KMS-11 (cell line): ENCODE measurements around the gene ZNF197.
"Not testable (repeated sequence)": the region's sequence is repeated elsewhere in the genome, so short reads cannot be mapped to it uniquely, and the experiment has no call there.

Source experiments
- H2AFZ ChIP-seq: fragments of 200-600 bp; sonication (generic); 2 replicates; pipeline ENCODE4 v1.6.1; 2016; ENCODE audit warnings: antibody characterized with exemption, mixed run types, low read depth
- H3K27ac ChIP-seq: fragments of 200-600 bp; sonication (generic); 2 replicates; pipeline ENCODE4 v1.6.1; 2016; ENCODE audit warnings: mild to moderate bottlenecking, mixed run types
- H3K27me3 ChIP-seq: fragments of 200-600 bp; sonication (generic); 2 replicates; pipeline ENCODE4 v1.6.1; 2017; ENCODE audit warnings: mild to moderate bottlenecking, low read depth, mixed run types, moderate library complexity; ENCODE audit not compliant: insufficient read depth
- H3K36me3 ChIP-seq: fragments of 200-600 bp; sonication (generic); 2 replicates; pipeline ENCODE4 v1.6.1; 2017; ENCODE audit warnings: mild to moderate bottlenecking, mixed run types; ENCODE audit not compliant: insufficient read depth
- H3K4me1 ChIP-seq: fragments of 200-600 bp; sonication (generic); 2 replicates; pipeline ENCODE4 v1.6.1; 2016; ENCODE audit warnings: mild to moderate bottlenecking, low read depth, mixed run types; ENCODE audit not compliant: poor library complexity, severe bottlenecking
- H3K4me2 ChIP-seq: fragments of 200-600 bp; sonication (generic); 2 replicates; pipeline ENCODE4 v1.7.0; 2016; ENCODE audit warnings: mild to moderate bottlenecking, mixed run types
- H3K4me3 ChIP-seq: fragments of 200-600 bp; sonication (generic); IDR thresholded peaks from 2 replicates; pipeline ENCODE4 v1.6.1; 2017; ENCODE audit warnings: low read depth, low read length, mixed read lengths; ENCODE audit not compliant: insufficient read depth
- H3K79me2 ChIP-seq: fragments of 200-600 bp; sonication (generic); 2 replicates; pipeline ENCODE4 v1.6.1; 2016; ENCODE audit warnings: low read depth, mixed run types; ENCODE audit not compliant: insufficient read depth
- H3K9ac ChIP-seq: fragments of 200-600 bp; sonication (generic); 2 replicates; pipeline ENCODE4 v1.6.1; 2016; ENCODE audit warnings: mild to moderate bottlenecking, mixed run types
- H4K20me1 ChIP-seq: fragments of 200-600 bp; sonication (generic); 2 replicates; pipeline ENCODE4 v1.6.1; 2016; ENCODE audit warnings: mild to moderate bottlenecking, mixed run types; ENCODE audit not compliant: insufficient read depth
- TF ChIP-seq, protein P1 (sequence below): fragments of 200-600 bp; sonication (generic); conservative IDR thresholded peaks from 2 replicates; pipeline ENCODE4 v1.6.1; 2017; ENCODE audit warnings: low read depth, mild to moderate bottlenecking, antibody characterized with exemption, low read length, moderate library complexity, mixed read lengths

ZNF197 gene

DNA sequence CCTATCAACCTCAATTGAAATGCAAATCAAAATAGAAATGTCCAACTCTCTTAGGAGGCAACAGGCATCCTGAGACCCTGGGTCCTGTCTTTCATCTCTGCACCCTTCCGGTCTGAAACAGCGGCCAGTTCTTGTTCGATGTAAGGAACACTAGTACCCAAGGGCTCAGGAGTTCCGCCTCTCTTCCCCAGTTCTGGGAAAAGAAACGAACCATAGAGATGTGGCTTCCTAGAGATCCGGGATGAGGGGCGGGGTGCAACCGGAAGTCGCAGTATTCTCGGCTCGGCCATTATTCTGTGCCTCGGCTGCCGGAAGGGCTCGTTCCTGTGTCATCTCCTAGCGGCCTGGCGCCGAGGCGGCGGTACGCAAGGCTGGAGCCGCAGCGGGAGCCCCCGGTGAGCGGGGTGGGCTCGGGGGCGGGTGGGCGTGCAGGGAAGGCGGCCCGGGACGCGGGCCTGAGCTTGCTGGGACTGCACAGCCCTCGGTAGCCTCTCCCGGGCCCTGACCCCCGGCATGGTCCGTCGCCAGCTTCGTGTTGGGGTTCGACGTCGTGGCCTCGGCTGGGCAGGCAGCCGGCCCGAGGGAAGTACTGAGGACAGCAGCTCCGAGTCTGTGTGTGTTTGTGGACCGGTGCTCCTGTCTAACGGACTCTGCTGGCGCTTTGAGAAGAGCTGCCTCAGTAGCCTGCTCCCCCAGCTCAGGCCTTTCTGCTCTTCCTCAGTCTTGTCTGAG is at the start of gene ZNF197:
Gene ZNF197, plus strand, starts transcription at position 288 of the 732 bp plus-strand sequence. CDS start 4,119 bp downstream, outside the sequence.
- no peaks in the 10 kb centered on the region for H4K20me1 ChIP-seq
- peak within 1 kb of the TSS; percentile 69 for H2AFZ ChIP-seq
- H3K4me2 ChIP-seq = no peak within 1 kb of the TSS
- peak within 1 kb of the TSS; percentile 30; the same call in 1 of the 2 replicates for H3K9ac ChIP-seq
- H3K4me3 ChIP-seq = no peak within 1 kb of the TSS
- H3K36me3 ChIP-seq = no peaks in the 10 kb centered on the region
- no peaks in the 10 kb centered on the region for H3K79me2 ChIP-seq
- TF ChIP-seq, protein P1, sequence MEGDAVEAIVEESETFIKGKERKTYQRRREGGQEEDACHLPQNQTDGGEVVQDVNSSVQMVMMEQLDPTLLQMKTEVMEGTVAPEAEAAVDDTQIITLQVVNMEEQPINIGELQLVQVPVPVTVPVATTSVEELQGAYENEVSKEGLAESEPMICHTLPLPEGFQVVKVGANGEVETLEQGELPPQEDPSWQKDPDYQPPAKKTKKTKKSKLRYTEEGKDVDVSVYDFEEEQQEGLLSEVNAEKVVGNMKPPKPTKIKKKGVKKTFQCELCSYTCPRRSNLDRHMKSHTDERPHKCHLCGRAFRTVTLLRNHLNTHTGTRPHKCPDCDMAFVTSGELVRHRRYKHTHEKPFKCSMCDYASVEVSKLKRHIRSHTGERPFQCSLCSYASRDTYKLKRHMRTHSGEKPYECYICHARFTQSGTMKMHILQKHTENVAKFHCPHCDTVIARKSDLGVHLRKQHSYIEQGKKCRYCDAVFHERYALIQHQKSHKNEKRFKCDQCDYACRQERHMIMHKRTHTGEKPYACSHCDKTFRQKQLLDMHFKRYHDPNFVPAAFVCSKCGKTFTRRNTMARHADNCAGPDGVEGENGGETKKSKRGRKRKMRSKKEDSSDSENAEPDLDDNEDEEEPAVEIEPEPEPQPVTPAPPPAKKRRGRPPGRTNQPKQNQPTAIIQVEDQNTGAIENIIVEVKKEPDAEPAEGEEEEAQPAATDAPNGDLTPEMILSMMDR = no peak
- no peak within 1 kb of the TSS for H3K27ac ChIP-seq
- no peaks in the 10 kb centered on the region for H3K4me1 ChIP-seq
- no peaks in the 10 kb centered on the region for H3K27me3 ChIP-seq

DNA sequence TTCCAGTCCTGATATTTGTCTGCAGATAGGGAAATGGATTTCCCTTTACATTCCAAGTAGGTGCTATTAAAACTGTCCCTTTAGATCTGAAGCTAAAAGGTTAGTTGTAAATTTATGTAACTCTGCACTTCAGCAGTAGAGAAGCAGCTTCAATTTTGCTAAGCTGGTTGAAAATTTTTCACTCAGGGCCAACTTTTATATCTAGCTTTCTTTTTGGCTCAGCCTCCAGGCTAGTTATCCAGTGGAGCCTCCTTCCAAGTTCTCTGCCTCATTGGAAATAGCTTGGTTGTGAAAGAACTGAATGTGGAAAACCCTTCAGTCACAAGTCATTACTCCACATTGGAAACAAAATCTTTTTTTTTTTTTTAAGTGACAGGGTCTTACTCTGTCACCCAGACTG is 48.2 kb upstream of the ZNF197 start:
- no peaks in the 10 kb centered on the region for H3K4me1 ChIP-seq
- no peak overlapping the region for H2AFZ ChIP-seq
- TF ChIP-seq, protein P1 = no peak
- no peak overlapping the region for H3K4me2 ChIP-seq
- H4K20me1 ChIP-seq = no peaks in the 10 kb centered on the region
- no peak overlapping the region for H3K4me3 ChIP-seq
- no peak overlapping the region for H3K9ac ChIP-seq
- H3K79me2 ChIP-seq = no peaks in the 10 kb centered on the region
- H3K27ac ChIP-seq = no peak overlapping the region
- H3K36me3 ChIP-seq = no peaks in the 10 kb centered on the region
- H3K27me3 ChIP-seq = no peaks in the 10 kb centered on the region

DNA sequence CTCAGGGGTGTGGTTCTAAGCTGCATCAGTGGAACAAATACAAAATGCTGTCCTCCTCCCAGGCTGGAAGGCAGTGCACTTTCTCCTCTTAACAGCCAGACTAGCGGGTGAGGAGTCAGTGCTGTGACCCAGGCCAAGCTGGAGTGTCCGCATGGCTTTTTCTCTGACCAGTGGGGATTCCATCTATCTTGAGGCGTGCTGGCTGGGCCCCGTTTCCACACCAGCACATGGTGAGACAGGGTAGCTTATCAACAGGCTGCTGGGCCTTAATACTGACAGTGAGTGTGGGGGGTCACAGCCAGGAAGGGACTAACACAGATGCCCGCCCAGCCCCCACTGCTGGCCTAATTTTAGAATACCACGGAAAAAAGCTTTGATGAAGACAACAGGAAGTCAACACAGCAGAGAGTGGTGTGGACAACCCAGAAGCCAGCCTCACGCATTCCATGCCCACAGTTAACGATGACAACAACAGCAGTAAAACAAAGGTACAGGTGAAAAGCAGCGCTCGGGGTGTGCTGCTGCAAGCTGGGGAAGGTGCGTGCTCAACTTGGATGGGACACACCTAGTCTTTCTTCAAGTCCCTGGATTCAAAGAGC is 47.4 kb upstream of the ZNF197 start:
- not testable (repeated sequence) for H3K4me1 ChIP-seq, H3K36me3 ChIP-seq, H3K4me2 ChIP-seq, H3K9ac ChIP-seq, H3K27ac ChIP-seq, H3K27me3 ChIP-seq, H3K4me3 ChIP-seq, H3K79me2 ChIP-seq, H2AFZ ChIP-seq, H4K20me1 ChIP-seq

DNA sequence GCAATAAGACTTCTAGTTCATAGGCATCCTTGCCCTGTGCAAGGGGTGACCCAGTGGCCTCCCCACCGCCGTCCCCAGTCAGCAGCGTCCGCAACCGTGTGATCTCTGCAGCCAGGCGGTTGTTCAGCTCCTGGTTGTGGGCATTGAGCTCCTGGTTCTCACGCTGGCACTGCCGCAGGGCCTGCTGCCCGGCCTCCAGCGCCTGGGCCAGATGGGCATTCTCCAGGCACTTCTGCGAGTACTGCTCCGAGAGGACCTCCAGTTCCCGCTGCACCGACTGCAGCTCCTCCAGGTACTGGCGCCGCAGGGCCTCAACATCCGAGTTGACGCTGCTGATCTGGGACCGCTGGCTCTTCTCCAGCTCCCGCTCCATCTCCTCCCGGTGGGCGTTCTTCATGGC is 46.5 kb upstream of the ZNF197 start:
- H2AFZ ChIP-seq, H4K20me1 ChIP-seq, H3K4me3 ChIP-seq, H3K4me2 ChIP-seq, H3K79me2 ChIP-seq, H3K4me1 ChIP-seq, H3K27me3 ChIP-seq, H3K9ac ChIP-seq, H3K36me3 ChIP-seq, H3K27ac ChIP-seq: not testable (repeated sequence)

DNA sequence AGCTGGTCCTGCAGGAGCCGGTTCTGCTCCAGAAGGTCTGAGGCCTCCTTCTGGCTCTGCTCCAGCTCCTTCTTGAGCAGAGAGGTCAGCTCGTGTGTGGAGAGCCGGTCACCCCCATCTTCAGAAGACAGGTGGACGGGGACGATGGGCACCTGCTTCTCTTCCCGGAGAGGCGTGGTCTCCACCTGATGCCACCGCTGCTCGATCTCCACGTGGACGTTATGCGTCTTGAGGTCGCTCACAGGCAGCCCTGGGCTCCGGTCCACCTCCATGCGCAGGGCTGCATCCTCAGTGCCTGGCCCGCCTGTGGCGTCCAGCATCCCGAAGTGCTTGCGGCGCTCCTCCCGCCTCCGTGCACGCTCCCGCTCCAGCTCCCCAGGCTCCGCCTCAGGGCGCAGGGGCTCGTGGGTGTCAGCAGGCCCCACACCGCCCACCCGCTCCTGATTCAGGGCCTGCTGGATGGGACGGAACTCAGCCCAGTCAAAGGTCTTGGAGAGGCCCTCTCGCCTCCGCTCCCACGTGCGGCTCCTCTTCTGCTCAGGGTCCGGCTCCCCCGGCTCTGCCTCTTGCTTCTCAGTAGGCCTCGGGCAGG is 45.8 kb upstream of the ZNF197 start:
- not testable (repeated sequence) for H3K27ac ChIP-seq, H3K4me1 ChIP-seq, H2AFZ ChIP-seq, H3K4me2 ChIP-seq, H4K20me1 ChIP-seq, H3K79me2 ChIP-seq, H3K27me3 ChIP-seq, H3K36me3 ChIP-seq, H3K9ac ChIP-seq, H3K4me3 ChIP-seq

DNA sequence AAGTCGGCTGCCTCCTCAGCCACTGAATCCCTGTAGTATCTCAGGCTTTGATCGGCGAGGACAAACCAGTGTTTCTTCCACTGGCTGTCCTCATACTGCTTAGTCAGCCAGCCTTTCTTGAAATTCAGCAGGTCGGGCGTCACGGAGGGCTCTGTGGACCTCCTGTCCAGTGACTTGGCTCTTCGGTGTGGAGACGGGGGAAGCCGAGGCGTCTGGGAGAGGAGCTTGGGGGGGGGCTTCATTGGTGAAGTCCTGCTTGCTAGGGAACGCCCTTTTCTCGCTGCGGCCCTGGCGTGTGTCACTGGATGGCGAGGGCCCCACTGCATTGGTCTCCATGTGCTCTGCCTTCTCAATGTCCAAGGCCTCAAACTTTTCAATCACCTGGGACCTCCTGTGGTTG is 45.1 kb upstream of the ZNF197 start:
- not testable (repeated sequence) for H4K20me1 ChIP-seq, H3K9ac ChIP-seq, H3K36me3 ChIP-seq, H3K4me2 ChIP-seq, H3K27ac ChIP-seq, H3K79me2 ChIP-seq, H3K4me3 ChIP-seq, H2AFZ ChIP-seq, H3K27me3 ChIP-seq, H3K4me1 ChIP-seq

DNA sequence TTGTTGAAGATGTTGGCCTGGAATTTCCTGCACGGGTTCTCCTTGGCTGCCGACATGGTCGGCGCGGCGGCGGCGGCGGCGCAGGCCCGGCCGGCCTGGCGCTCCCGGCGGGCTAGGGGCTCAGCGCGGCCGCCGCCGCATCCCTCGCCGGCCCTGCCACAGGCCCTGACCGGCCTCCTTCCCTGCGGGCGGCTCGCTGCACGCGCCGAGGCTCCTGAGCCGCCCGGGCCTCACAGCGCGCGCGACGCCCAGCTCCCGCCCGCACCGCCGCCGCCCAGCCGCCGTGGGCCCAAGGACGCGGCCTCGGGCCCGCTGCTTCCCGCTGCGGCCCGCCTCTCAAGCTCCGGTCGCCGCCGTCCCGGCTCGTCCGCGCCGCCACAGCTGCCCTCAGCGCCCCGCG is 43.9 kb upstream of the ZNF197 start:
- H3K27ac ChIP-seq, H2AFZ ChIP-seq, H3K36me3 ChIP-seq, H3K4me2 ChIP-seq, H4K20me1 ChIP-seq, H3K9ac ChIP-seq, H3K27me3 ChIP-seq, H3K4me1 ChIP-seq, H3K79me2 ChIP-seq, H3K4me3 ChIP-seq: not testable (repeated sequence)
